HG03565 (cell line): ENCODE measurements around the gene TAF1B.
"Not testable (repeated sequence)": the region's sequence is repeated elsewhere in the genome, so short reads cannot be mapped to it uniquely, and the experiment has no call there.

Source experiments
- ATAC-seq: cut with Tn5 transposase; IDR thresholded peaks from one replicate; pipeline ENCODE4 v1.9.1; 2021; ENCODE audit warnings: mild to moderate bottlenecking, moderate library complexity; ENCODE audit not compliant: unreplicated experiment

Gene TAF1B

DNA sequence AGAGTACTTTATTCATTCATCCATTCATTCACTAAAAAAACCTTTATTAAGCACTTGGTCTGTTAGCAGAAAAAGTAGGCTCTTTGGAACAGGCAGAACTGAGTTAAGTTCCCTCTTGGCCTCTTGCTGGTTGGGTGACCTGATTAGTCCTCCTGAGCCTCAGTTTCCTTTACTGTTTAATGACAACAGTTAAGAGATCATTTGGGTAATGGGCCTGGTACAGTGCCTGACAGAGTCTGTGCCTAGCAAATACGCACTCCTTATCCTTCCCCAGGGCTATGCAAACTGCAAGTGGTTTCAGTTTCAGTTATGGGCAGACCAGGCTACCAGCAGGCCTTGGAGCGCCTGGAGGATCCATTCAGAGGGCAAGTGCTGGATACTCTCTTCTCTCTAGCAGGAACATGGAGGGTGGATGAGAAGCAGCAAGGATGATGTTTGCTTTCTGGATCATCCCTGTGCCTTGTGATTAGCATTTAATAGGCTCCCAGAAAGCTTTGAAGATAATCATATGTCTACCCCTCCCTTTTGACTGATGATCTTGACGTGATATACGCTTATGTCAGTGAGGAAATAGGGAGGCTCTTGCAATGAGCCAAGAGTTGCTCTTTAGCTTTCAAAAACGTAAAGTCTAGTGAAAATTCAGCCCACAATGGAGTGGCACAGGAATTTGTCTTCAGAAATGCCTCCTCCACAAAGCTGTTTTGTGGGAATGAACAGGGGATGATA, 12.4 kb upstream of the TAF1B start:
- no peak for ATAC-seq

- ATAC-seq: no peak
Observed at GRCh38 chr2:9831670-9832069, 11.6 kb upstream of the TAF1B start.

DNA sequence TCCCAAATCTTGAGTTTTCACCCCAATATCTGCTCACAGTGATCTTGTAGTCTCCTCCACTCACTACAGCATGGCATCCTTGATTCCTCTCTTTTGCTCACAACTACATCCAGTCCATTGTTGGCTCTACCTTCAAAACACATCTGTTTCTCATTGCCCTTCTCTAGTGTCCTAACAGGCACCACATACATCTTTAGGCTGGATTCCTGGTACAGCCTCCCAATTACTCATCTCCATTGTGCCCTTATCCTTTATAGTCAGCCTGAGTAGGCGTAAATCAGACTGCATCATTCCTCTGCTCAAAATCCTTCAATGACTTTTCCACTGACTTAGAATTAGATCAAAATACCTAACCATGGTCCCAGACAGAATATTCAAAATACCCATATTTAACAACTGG, 10.7 kb upstream of the TAF1B start:
- ATAC-seq: no peak

DNA sequence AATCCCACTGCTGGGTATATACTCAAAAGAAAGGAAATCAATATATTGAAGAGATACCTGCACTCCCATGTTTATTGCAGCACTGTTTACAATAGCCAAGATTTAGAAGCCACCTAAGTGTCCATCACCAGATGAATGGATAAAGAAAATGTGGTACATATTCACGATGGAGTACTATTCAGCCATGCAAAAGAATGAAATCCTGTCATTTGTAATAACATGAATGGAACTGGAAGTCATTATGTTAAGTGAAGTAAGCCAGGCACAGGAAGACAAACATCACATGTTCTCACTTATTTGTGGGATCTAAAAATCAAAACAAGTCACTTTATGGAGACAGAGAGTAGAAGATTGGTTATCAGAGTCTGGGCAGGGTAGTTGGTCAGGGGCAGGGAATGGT, 8.2 kb upstream of the TAF1B start:
- ATAC-seq: not testable (repeated sequence)

GRCh38 chr2:9836074-9836473, 7.2 kb upstream of the TAF1B start:
- ATAC-seq: no peak

DNA sequence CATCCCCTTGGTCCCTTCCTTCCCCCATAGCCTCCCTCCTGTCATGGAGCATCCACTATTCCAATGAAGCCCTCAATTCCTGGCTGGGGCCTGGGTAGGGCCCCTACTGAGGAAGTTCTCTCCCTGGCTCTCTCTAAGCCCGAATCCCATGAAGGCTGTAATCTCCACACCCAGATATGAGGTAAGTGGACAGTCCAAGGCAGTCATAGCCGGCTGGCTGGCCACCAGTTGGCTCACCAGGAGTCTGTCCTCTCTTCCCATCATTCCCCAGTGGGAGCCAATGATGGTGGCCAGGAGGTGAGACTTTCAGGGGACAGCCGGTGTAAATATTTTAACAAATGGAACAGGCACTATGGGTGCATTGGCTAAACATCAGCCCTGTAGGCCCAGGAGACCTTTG, 6.8 kb upstream of the TAF1B start:
- ATAC-seq: no peak

GRCh38 chr2:9837451-9837850, 5.8 kb upstream of the TAF1B start:
- ATAC-seq: no peak

- ATAC-seq: no peak
Observed at GRCh38 chr2:9838391-9838790, 4.9 kb upstream of the TAF1B start.

- ATAC-seq: no peak
Observed at GRCh38 chr2:9842487-9843228, 616 bp upstream of the TAF1B start.

DNA sequence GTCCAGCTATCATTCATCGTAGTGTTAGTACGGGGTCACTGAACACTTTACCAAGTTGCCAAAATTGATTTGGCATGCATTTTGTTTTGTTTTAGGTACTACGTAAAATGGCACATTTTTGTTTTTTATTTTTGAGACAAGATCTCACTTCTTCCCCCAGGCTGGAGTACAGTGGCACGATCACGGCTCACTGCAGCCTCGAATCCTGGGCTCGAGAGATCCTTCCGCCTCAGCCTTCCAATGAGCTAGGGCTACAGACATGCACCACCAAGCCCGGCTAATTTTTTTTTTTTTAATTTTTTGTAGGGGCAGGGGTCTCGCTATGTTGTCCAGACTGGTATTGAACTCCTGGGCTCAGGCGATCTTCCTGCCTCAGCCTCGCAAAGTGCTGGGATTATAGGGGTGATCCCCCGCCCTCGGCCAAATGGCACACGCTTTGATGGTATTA, 786 bp downstream of the TAF1B start:
- no peak for ATAC-seq

DNA sequence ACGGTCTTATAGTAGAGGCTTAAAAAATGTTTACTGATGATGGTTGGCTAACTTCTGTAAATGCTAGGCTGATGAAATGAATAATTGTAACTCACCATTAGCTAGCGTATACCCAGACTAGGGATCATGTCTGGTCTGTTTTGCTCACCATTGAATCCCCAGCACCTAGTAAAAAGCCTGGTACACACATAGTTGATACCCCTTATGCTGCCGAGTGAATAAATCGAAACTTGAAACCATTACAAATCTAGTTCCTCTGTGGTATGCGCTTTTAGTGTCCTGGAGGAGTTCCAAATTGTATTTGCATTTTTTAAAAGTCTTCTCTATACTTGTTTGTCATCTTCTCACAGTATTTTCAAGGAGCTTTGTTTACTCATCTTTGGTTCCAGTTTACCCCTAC, 1.3 kb downstream of the TAF1B start:
- ATAC-seq: no peak

- no peak for ATAC-seq
Observed at GRCh38 chr2:9846554-9846953, 3.3 kb downstream of the TAF1B start.

DNA sequence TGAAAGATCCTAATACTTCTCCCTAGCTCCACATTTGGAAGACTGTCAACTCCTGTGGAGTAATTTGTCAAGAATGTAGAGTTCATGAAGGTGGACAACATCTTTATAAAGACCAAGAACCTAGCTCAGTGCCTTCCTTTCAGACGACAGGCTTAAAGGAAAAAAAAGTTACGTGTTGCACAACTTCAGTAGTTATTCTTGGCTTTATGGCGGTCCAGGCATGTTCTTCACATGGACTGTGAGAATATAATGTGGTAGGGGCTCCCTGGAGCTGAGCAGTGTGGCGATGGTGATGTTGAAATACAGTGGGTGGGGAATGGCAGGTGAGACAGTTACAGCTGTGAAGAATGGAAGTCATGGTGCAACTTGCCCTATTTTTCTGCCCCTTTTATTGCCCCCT, 3.9 kb downstream of the TAF1B start:
- ATAC-seq: no peak

- no peak for ATAC-seq
Observed at GRCh38 chr2:9852881-9853280, 9.6 kb downstream of the TAF1B start.

GRCh38 chr2:9857814-9858729, 14.8 kb downstream of the TAF1B start:
- no peak for ATAC-seq

- no peak for ATAC-seq
Observed at GRCh38 chr2:9858730-9859068, 15.4 kb downstream of the TAF1B start.

GRCh38 chr2:9860922-9861580, 17.8 kb downstream of the TAF1B start:
- not testable (repeated sequence) for ATAC-seq

DNA sequence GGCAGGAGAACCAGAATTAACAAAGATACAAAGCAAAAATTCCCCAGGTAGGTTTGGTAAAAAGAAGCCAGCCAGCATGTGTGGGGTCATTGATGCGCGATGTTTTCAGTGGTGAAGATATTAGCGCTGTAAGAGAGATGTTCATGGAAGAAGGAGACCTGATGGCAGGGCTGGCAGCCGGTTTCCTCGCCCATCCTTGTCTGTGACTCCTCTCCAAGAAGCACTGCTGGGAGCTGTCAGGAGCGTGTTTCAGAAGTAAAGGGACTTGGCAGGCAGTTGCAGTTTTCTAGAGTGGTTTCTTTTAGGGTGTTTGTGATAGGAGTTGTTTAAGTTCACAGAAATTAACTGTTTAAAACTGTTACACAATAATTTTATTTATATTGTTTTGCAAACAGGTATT, 24.6 kb downstream of the TAF1B start:
- ATAC-seq: no peak

DNA sequence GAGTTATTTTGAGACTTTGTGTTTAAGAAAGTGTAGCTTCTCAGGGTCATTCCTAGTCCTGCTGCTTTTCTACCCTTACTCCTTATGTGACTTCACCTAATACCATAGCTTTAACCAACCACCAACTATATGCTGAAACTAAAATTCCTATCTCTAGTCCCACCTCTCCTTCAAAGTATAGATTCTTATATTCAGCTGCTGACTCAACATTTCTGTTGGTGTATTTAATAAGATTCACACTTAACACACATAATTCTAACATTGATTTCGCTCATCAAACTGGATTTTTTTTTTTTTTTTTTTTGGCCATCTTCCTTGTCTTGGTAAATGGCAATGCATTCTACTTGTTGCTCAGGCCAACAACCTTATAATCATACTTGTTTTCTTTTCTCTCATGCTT, 30.1 kb downstream of the TAF1B start:
- ATAC-seq: no peak

- no peak for ATAC-seq
Observed at GRCh38 chr2:9877026-9877425, 33.8 kb downstream of the TAF1B start.

- no peak for ATAC-seq
Observed at GRCh38 chr2:9877726-9878125, 34.5 kb downstream of the TAF1B start.
